GM12875 (cell line): ENCODE results near the gene COA5.

ENCODE experiments used
- H3K4me3 ChIP-seq: one replicate; pipeline ENCODE4 v1.5.1; 2011; ENCODE audit warnings: low read depth, low read length, control low read depth
- CTCF ChIP-seq: IDR thresholded peaks from 2 replicates; pipeline ENCODE4 v1.5.1; 2011; ENCODE audit warnings: low read depth, mild to moderate bottlenecking, control low read depth, inconsistent platforms, low read length, moderate library complexity, borderline replicate concordance; ENCODE audit not compliant: insufficient read depth

The COA5 gene

GRCh38 chr2:98579926-98580325 is 28.4 kb downstream of the COA5 start:
- no peak for TF ChIP-seq CTCF

GRCh38 chr2:98578231-98578630 is 30.1 kb downstream of the COA5 start:
- H3K4me3 ChIP-seq: no peak overlapping the region
- TF ChIP-seq CTCF: no peak

More at GRCh38 chr2:98579926-98580325, 28.4 kb downstream of the COA5 start:
- H3K4me3 ChIP-seq: no peak overlapping the region

- TF ChIP-seq CTCF: no peak
- no peak overlapping the region for H3K4me3 ChIP-seq
Measured at GRCh38 chr2:98577313-98577712, 31.0 kb downstream of the COA5 start.

GRCh38 chr2:98576666-98577312 is 31.5 kb downstream of the COA5 start:
- no peak overlapping the region for H3K4me3 ChIP-seq
- no peak for TF ChIP-seq CTCF

- no peak overlapping the region for H3K4me3 ChIP-seq
- TF ChIP-seq CTCF: no peak
Measured at GRCh38 chr2:98573426-98573825, 34.9 kb downstream of the COA5 start.

- no peak overlapping the region for H3K4me3 ChIP-seq
- TF ChIP-seq CTCF: no peak
Measured at GRCh38 chr2:98572676-98573075, 35.6 kb downstream of the COA5 start.

- no peak overlapping the region for H3K4me3 ChIP-seq
- TF ChIP-seq CTCF: no peak
Measured at GRCh38 chr2:98572211-98572610, 36.1 kb downstream of the COA5 start.
